Vagina (tissue), 2 donors: ENCODE measurements around the gene RALGDS. TPM values are rescaled to one million over a fixed set of nuclear protein-coding genes. Genes with fewer than 3 reads are reported as not detected.

Source experiments
- DNase-seq, 2 donors: peaks; one replicate each; pipeline ENCODE4 v3.0.0-alpha.2; 2017; ENCODE audit errors: extremely low spot score in 2 of 2
- H3K27ac ChIP-seq: fragments of 200-600 bp; sonication (generic); one replicate; pipeline ENCODE4 v1.5.1; 2019
- H3K27me3 ChIP-seq: fragments of 200-600 bp; sonication (generic); one replicate; pipeline ENCODE4 v1.5.1; 2019
- H3K36me3 ChIP-seq, 2 donors: fragments of 200-600 bp; sonication (generic); one replicate each; pipeline ENCODE4 v1.5.1; 2017 to 2019
- H3K4me1 ChIP-seq: fragments of 200-600 bp; sonication (generic); one replicate; pipeline ENCODE4 v1.5.1; 2019
- H3K4me3 ChIP-seq, 2 donors: fragments of 200-600 bp; sonication (generic); 1 replicate in 1 of 2; 2 replicates in 1 of 2; pipeline ENCODE4 v1.5.1; 2016 to 2019
- H3K9me3 ChIP-seq: fragments of 200-600 bp; sonication (generic); one replicate; pipeline ENCODE4 v1.5.1; 2019
- POLR2A ChIP-seq, 2 donors: fragments of 450-650 bp; IDR thresholded peaks; one replicate each; pipeline ENCODE4 v1.6.1; 2017; ENCODE audit warnings: antibody characterized with exemption in 2 of 2, mild to moderate bottlenecking in 2 of 2, moderate library complexity in 2 of 2
- POLR2AphosphoS5 ChIP-seq, 2 donors: sonication (generic); formaldehyde crosslinking; IDR thresholded peaks; one replicate each; pipeline ENCODE4 v1.9.0; 2017; ENCODE audit warnings: antibody characterized with exemption in 2 of 2, mild to moderate bottlenecking in 2 of 2, low read depth in 1 of 2; ENCODE audit not compliant: insufficient read depth in 1 of 2
- intact Hi-C: fragments of 100-400 bp; cut with DNase I; formaldehyde crosslinking; loops from one replicate; pipeline ENCODE4 v1.15.1; 2023
- total RNA-seq: library from RNA; depleted of rRNA; stranded (reverse); fragments of >200 nt; gene quantifications from one replicate; pipeline ENCODE4 v1.2.3, GENCODE V29; 2016
- TF ChIP-seq, protein P1 (sequence below), 3 experiments: fragments of 450-650 bp in 2 of 3; fragments of 200-600 bp in 1 of 3; sonication (generic) in 1 of 3; IDR thresholded peaks; one replicate each; pipeline ENCODE4 v1.5.1; 2017 to 2019; ENCODE audit warnings: antibody characterized with exemption in 3 of 3, mild to moderate bottlenecking in 2 of 3, moderate library complexity in 2 of 3

RALGDS gene
- total RNA-seq, 1 donor from 2014 or later, result 85.0 TPM

DNA sequence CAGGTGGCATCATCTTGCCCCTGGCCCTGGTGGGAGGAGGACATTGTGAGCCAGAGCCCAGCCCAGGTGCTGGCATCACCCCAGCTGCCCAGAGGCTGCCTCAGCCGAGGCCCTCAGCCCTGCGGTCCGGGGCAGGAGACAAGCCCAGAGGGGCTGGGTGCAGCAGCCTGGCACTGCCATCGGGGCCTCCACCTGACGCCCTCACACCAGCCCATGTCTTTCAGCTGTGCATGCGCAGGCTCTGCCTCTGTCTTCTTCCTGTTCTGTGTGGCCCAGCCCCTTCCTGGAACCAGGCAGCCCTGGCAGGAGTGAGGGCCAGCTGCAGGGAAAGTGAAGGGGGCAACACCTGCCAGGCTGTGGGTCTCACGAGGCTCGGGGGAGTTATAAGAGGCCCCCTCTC is 64.0 kb downstream of the RALGDS start:
- Histone ChIP-seq H3K4me3 (no peak overlapping the region), H3K27ac (no peak overlapping the region), H3K9me3 (no peaks in the 10 kb centered on the region), H3K27me3 (no peaks in the 10 kb centered on the region), H3K4me1 (peaks cover 22% of the 10 kb centered on the region), H3K36me3 (peaks cover 0 to 58% of the 10 kb centered on the region in 2 donors)
- TF ChIP-seq POLR2AphosphoS5 (IDR thresholded peaks at IDR 0.05; ENCODE audit: insufficient read depth in 1 of 2, low read depth in 1 of 2), result peak in 1 of 2 donors; percentile 12
- TF ChIP-seq, protein P1, sequence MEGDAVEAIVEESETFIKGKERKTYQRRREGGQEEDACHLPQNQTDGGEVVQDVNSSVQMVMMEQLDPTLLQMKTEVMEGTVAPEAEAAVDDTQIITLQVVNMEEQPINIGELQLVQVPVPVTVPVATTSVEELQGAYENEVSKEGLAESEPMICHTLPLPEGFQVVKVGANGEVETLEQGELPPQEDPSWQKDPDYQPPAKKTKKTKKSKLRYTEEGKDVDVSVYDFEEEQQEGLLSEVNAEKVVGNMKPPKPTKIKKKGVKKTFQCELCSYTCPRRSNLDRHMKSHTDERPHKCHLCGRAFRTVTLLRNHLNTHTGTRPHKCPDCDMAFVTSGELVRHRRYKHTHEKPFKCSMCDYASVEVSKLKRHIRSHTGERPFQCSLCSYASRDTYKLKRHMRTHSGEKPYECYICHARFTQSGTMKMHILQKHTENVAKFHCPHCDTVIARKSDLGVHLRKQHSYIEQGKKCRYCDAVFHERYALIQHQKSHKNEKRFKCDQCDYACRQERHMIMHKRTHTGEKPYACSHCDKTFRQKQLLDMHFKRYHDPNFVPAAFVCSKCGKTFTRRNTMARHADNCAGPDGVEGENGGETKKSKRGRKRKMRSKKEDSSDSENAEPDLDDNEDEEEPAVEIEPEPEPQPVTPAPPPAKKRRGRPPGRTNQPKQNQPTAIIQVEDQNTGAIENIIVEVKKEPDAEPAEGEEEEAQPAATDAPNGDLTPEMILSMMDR (IDR thresholded peaks at IDR 0.05), result no peak
- intact Hi-C loops, result no loop called here
- no peak for DNase-seq

DNA sequence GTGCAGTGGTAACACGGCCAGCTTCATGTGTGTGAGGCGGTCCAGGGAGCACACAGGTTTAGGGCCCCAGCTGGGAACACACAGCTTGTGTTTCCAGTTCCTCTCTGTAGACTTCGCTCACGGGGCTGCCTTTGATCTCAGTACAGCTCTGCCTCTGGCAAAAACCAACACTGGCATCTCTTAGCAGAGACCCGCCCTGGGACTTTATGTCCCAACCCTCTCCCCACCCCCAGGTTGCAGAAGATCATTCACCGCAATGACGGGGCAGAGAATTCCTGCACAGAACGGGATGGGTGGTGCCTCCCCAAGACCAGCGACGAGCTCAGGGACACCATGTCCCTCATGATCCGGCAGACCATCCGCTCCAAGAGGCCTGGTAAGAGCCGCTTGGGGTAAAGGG is 64.5 kb downstream of the RALGDS start:
- no peak for TF ChIP-seq POLR2AphosphoS5 (IDR thresholded peaks at IDR 0.05; ENCODE audit: insufficient read depth in 1 of 2, low read depth in 1 of 2)
- TF ChIP-seq, protein P1 (IDR thresholded peaks at IDR 0.05), result no peak
- TF ChIP-seq POLR2A (IDR thresholded peaks at IDR 0.05), result no peak
- peaks cover 0 to 63% of the 10 kb centered on the region in 2 donors for H3K36me3 ChIP-seq

DNA sequence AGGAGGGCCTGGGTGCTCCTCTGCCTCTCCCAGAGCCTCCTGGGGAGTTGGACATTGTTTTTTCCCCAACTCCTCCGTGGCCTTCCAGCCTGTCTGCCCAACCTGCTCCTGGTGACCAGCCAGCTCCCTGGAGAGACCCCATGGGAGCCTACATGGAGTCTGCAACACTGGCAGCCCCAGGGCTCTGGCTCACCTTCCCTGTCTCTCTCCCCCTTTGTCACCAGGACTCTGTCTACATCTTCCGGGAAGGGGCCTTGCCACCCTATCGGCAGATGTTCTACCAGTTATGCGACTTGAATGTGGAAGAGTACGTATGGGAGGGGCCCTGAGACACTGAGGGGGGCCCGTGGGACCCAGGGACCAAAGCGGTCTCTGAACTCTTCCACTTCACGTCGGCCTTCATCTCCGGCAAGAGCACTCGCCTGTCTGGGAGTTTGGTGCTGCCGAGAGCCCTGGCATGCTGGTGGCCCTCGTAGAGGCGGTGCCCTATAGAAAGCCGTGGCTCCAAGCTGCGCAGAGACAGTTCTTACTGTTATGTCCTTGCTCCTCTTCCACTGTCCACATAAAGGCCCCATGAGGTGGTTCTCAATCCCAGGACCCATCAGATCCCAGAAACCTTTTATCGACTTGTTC is 65.1 kb downstream of the RALGDS start:
- no peak for DNase-seq
- Histone ChIP-seq H3K4me3 (no peak overlapping the region), H3K9me3 (no peaks in the 10 kb centered on the region), H3K36me3 (peaks cover 0 to 68% of the 10 kb centered on the region in 2 donors), H3K27me3 (no peaks in the 10 kb centered on the region), H3K27ac (no peak overlapping the region), H3K4me1 (peaks cover 16% of the 10 kb centered on the region)
- no peak for TF ChIP-seq POLR2A (IDR thresholded peaks at IDR 0.05)
- no peak for TF ChIP-seq POLR2AphosphoS5 (IDR thresholded peaks at IDR 0.05; ENCODE audit: insufficient read depth in 1 of 2, low read depth in 1 of 2)
- TF ChIP-seq, protein P1 (IDR thresholded peaks at IDR 0.05), result no peak
- intact Hi-C loops, result no loop called here

More for the DNA sequence above, 64.5 kb downstream of the RALGDS start:
- Histone ChIP-seq H3K27me3 (no peaks in the 10 kb centered on the region), H3K9me3 (no peaks in the 10 kb centered on the region), H3K4me1 (peaks cover 22% of the 10 kb centered on the region), H3K27ac (no peak overlapping the region), H3K4me3 (no peak overlapping the region)
- intact Hi-C loops, result no loop called here
- DNase-seq, result no peak

DNA sequence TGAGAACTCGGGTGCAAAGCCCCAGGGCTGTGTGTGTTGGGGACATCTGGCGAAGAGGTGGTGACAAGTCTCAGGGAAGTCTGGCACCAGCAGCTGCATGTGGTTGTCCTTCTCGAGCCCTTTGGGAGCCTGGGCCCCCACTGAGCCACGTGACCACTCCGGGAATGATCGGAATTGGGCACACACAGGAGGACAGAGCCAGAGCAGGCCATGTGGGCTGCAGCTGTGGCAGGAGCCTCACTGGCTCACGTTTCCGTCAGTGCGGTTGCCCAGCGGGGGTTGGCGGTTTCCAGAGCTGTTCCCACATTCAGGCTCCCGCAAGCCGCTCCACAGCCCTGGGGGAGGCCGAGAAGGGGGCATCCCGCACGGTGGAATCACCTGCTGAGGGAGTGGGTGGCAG is 66.1 kb downstream of the RALGDS start:
- Histone ChIP-seq H3K9me3 (no peaks in the 10 kb centered on the region), H3K27me3 (no peaks in the 10 kb centered on the region), H3K4me1 (peaks cover 9% of the 10 kb centered on the region), H3K4me3 (no peak overlapping the region), H3K36me3 (peaks cover 0 to 75% of the 10 kb centered on the region in 2 donors), H3K27ac (no peak overlapping the region)
- intact Hi-C loops, result no loop called here
- no peak for DNase-seq
- TF ChIP-seq POLR2AphosphoS5 (IDR thresholded peaks at IDR 0.05; ENCODE audit: insufficient read depth in 1 of 2, low read depth in 1 of 2), result no peak
- TF ChIP-seq, protein P1 (IDR thresholded peaks at IDR 0.05), result no peak
- no peak for TF ChIP-seq POLR2A (IDR thresholded peaks at IDR 0.05)

DNA sequence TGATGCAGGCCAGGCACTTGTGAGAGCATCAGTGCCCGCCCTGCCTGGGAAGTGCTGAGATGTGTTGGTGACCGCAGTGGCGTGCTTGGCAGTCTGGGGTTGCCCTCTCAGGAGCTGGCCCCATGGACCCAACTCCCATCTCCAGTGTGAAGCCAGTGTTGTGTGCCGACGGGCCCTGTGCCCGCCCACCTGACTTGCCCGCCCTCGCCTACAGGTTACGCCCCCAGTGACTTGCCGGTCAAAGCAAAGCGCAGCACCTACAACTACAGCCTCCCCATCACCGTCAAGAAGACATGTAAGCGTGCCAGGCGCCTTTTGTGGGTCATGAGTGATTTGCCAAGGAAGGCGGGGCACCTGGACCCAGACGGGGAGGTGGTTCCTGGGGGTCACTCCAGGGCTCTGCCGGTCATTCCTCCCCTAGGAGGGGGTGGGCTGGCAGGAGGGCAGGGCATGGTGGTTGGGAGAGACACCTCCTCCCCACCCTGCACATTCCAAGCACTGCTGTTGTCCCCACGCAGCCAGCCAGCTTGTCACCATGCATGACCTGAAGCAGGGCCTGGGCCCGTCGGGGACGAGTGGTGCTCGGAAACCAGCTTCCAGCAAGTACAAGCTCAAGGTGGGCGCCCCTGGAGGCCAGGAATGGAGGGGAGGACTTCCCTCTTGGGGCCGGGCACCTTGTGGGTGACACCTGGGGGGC is 66.7 kb downstream of the RALGDS start:
- peaks cover 2% of the 10 kb centered on the region for H3K4me1 ChIP-seq
- DNase-seq, result no peak
- peaks cover 0 to 78% of the 10 kb centered on the region in 2 donors for H3K36me3 ChIP-seq
- TF ChIP-seq POLR2AphosphoS5 (IDR thresholded peaks at IDR 0.05; ENCODE audit: insufficient read depth in 1 of 2, low read depth in 1 of 2) (no peak), POLR2A (IDR thresholded peaks at IDR 0.05) (no peak)
- TF ChIP-seq, protein P1 (IDR thresholded peaks at IDR 0.05), result no peak
- H3K27ac ChIP-seq, result no peak overlapping the region
- no peaks in the 10 kb centered on the region for H3K27me3 ChIP-seq
- H3K9me3 ChIP-seq, result no peaks in the 10 kb centered on the region
- H3K4me3 ChIP-seq, result no peak overlapping the region
- intact Hi-C loops, result no loop called here
